Activated T-cell treated with anti-CD3 and anti-CD28 coated beads, Interleukin-2, amount 50 U/mL, for 4 hours (primary cell): ENCODE measurements around the gene KCNMB3. TPM values are rescaled to one million over a fixed set of nuclear protein-coding genes. Genes with fewer than 3 reads are reported as not detected.

Source experiments
- ATAC-seq, 2 donors: fragments of 200-7000 bp; cut with Tn5 transposase; one replicate each; pipeline ENCODE4 v1.10.0; 2021
- DNase-seq: peaks from one replicate; pipeline ENCODE4 v3.0.0-alpha.2; 2020
- H3K27me3 Mint-ChIP-seq: one replicate; pipeline ENCODE4 v1.8.0; 2021; ENCODE audit warnings: low read depth, mixed read lengths
- H3K36me3 Mint-ChIP-seq: one replicate; pipeline ENCODE4 v1.8.0; 2022; ENCODE audit warnings: mixed read lengths; ENCODE audit not compliant: insufficient read depth
- H3K4me1 Mint-ChIP-seq: one replicate; pipeline ENCODE4 v1.8.0; 2021; ENCODE audit warnings: low read depth, mixed read lengths
- H3K4me3 Mint-ChIP-seq: one replicate; pipeline ENCODE4 v1.8.0; 2021; ENCODE audit warnings: mild to moderate bottlenecking, moderate library complexity, mixed read lengths
- H3K9me3 Mint-ChIP-seq: one replicate; pipeline ENCODE4 v1.8.0; 2021; ENCODE audit warnings: mixed read lengths
- total RNA-seq, 3 donors: library from RNA; stranded (reverse); gene quantifications; one replicate each; pipeline ENCODE4 v1.2.1, GENCODE V29; 2021

The KCNMB3 gene
- total RNA-seq, 3 donors from 2014 or later, result 0.15 to 0.34 TPM; not detected in 1

- H3K4me1 Mint-ChIP-seq, result peaks cover 50% of the 10 kb centered on the region
- ATAC-seq, result peak; percentile 74 to 77
- peaks cover 12% of the 10 kb centered on the region for H3K36me3 Mint-ChIP-seq
- H3K27me3 Mint-ChIP-seq, result no peaks in the 10 kb centered on the region
- H3K4me3 Mint-ChIP-seq, result no peak overlapping the region
- H3K9me3 Mint-ChIP-seq, result no peaks in the 10 kb centered on the region
- no peak for DNase-seq
Measured at GRCh38 chr3:179196098-179196497, 54.8 kb downstream of the KCNMB3 start.

- H3K4me3 Mint-ChIP-seq, result no peak overlapping the region
- H3K27me3 Mint-ChIP-seq, result no peaks in the 10 kb centered on the region
- peaks cover 55% of the 10 kb centered on the region for H3K4me1 Mint-ChIP-seq
- DNase-seq (no peak), ATAC-seq (no peak)
- H3K9me3 Mint-ChIP-seq, result no peaks in the 10 kb centered on the region
- peaks cover 6% of the 10 kb centered on the region for H3K36me3 Mint-ChIP-seq
Measured at GRCh38 chr3:179194931-179195330, 56.0 kb downstream of the KCNMB3 start.

Other genes starting within 250 kb of the KCNMB3 start
- gene ZMAT3, start 179.3 kb downstream of the KCNMB3 start, total RNA-seq, result 10 to 100 TPM in 1 of 3 donors, 1 to 10 TPM in 2; 9.3 to 13.5 (median 9.7) TPM
- gene PIK3CA, start 102.8 kb downstream of the KCNMB3 start, total RNA-seq, result 10 to 100 TPM; 11.4 to 16.1 (median 12.0) TPM
- gene ZNF639, start 71.9 kb upstream of the KCNMB3 start, total RNA-seq, result 10 to 100 TPM; 41.1 to 51.4 (median 45.6) TPM
- gene MFN1, start 96.6 kb upstream of the KCNMB3 start, total RNA-seq, result 10 to 100 TPM; 31.2 to 35.1 (median 34.4) TPM
- gene GNB4, start 200.4 kb upstream of the KCNMB3 start, total RNA-seq, result 1 to 10 TPM in 1 of 3 donors, under 1 TPM in 2; 0.58 to 1.1 (median 0.63) TPM